Mucosa of descending colon (tissue), 3 donors: Measurements from ENCODE around the gene APOLD1. TPM values are rescaled to one million over a fixed set of nuclear protein-coding genes. Genes with fewer than 3 reads are reported as not detected.
A peak's percentile ranks its signal among the peaks of the same experiment; 100 is the strongest.

Experiments
- ATAC-seq: fragments of 200-7000 bp; cut with Tn5 transposase; one replicate; pipeline ENCODE4 v1.9.1; 2020; ENCODE audit warnings: mild to moderate bottlenecking, moderate library complexity
- DNase-seq, 3 donors: peaks; one replicate each; pipeline ENCODE4 v3.0.0-alpha.2; 2020
- H3K36me3 ChIP-seq: fragments of 200-600 bp; one replicate; pipeline ENCODE4 v1.8.0; 2021; ENCODE audit warnings: low read depth, mild to moderate bottlenecking
- H3K4me1 ChIP-seq: fragments of 200-600 bp; one replicate; pipeline ENCODE4 v1.8.0; 2021; ENCODE audit warnings: low read depth, mild to moderate bottlenecking
- H3K4me3 ChIP-seq: fragments of 200-600 bp; one replicate; pipeline ENCODE4 v1.8.0; 2021; ENCODE audit warnings: mild to moderate bottlenecking
- H3K9me3 ChIP-seq: fragments of 200-600 bp; one replicate; pipeline ENCODE4 v1.8.0; 2021; ENCODE audit warnings: mild to moderate bottlenecking
- intact Hi-C, 2 donors: fragments of 100-400 bp; cut with DNase I in 1 of 2; cut with micrococcal nuclease in 1 of 2; formaldehyde crosslinking; loops; one replicate each; pipeline versions ENCODE4 v1.11.0 to v1.11.1; 2022; cut with DNase I, micrococcal nuclease
- microRNA-seq: library from miRNA; unstranded; fragments of <30 nt; microRNA quantifications from one replicate; pipeline ENCODE4, GENCODE V29; 2019
- total RNA-seq, 3 donors: library from RNA; stranded (reverse); fragmentation: NEBNext Ultra II Directional in 2 of 3; extraction: Animal tissue kit (Norgen Biotek cat#: 25700) in 2 of 3; gene quantifications; one replicate each; pipeline versions ENCODE4 v1.2.1 to v1.2.4, GENCODE V29; 2021 to 2023
- TF ChIP-seq, protein P1 (sequence below): fragments of 200-600 bp; IDR thresholded peaks from one replicate; pipeline ENCODE4 v1.8.0; 2022; ENCODE audit warnings: antibody characterized with exemption, mild to moderate bottlenecking
- donor health status: DM: no; HTN: no; CAD: no; lungs with moderate emphysema.
- donor health status: DM: no; HTN: no; CAD: no.
- donor health status: DM: no; HTN: yes; CAD: no.

The APOLD1 gene
- total RNA-seq, 3 donors from 2014 or later, result 0.93 to 12.9 (median 5.0) TPM

GRCh38 chr12:12839873-12840579, 54.6 kb downstream of the APOLD1 start:
- TF ChIP-seq, protein P1, sequence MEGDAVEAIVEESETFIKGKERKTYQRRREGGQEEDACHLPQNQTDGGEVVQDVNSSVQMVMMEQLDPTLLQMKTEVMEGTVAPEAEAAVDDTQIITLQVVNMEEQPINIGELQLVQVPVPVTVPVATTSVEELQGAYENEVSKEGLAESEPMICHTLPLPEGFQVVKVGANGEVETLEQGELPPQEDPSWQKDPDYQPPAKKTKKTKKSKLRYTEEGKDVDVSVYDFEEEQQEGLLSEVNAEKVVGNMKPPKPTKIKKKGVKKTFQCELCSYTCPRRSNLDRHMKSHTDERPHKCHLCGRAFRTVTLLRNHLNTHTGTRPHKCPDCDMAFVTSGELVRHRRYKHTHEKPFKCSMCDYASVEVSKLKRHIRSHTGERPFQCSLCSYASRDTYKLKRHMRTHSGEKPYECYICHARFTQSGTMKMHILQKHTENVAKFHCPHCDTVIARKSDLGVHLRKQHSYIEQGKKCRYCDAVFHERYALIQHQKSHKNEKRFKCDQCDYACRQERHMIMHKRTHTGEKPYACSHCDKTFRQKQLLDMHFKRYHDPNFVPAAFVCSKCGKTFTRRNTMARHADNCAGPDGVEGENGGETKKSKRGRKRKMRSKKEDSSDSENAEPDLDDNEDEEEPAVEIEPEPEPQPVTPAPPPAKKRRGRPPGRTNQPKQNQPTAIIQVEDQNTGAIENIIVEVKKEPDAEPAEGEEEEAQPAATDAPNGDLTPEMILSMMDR, result no peak
- Histone ChIP-seq H3K9me3 (no peaks in the 10 kb centered on the region), H3K4me3 (no peak overlapping the region), H3K36me3 (no peaks in the 10 kb centered on the region), H3K4me1 (peaks cover 30% of the 10 kb centered on the region)
- peak; percentile 88 for ATAC-seq
- DNase-seq, result peak; percentile 85 to 90 (median 88)
- intact Hi-C loops, result loop anchor here in 1 of 2 donors (5.0 kb wide), 1 partner anchor 52 kb away; the partner anchor contains the start of gene GPRC5A

- Histone ChIP-seq H3K9me3 (no peaks in the 10 kb centered on the region), H3K4me3 (no peak overlapping the region), H3K36me3 (no peaks in the 10 kb centered on the region), H3K4me1 (peaks cover 34% of the 10 kb centered on the region)
- intact Hi-C loops, result no loop called here
- TF ChIP-seq, protein P1, result no peak
- ATAC-seq (no peak), DNase-seq (no peak)
Observed at GRCh38 chr12:12840580-12840899, 55.1 kb downstream of the APOLD1 start.

Small RNA genes within 50 kb of the gene (microRNA-seq; reads per million reads assigned to microRNA genes)
- not detected for gene MIR613

Other genes with a start within 250 kb of the APOLD1 start
- 10 to 100 TPM; 42.3 to 61.8 (median 42.9) TPM for gene DUSP16, start 222.8 kb upstream of the APOLD1 start, total RNA-seq
- 10 to 100 TPM; 23.3 to 35.9 (median 25.4) TPM for gene CREBL2, start 173.8 kb upstream of the APOLD1 start, total RNA-seq
- gene GPR19, start 89.5 kb upstream of the APOLD1 start, total RNA-seq, result under 1 TPM; 0.52 to 0.89 (median 0.82) TPM
- 10 to 100 TPM; 46.7 to 71.1 (median 53.0) TPM for gene CDKN1B, start 68.3 kb upstream of the APOLD1 start, total RNA-seq
- gene DDX47, start 27.7 kb downstream of the APOLD1 start, total RNA-seq, result 10 to 100 TPM; 35.0 to 45.4 (median 40.9) TPM
- gene GPRC5A, start 105.9 kb downstream of the APOLD1 start, total RNA-seq, result 100 to 1,000 TPM; 136 to 326 (median 320) TPM
- gene GPRC5D, start 166.5 kb downstream of the APOLD1 start, total RNA-seq, result not detected
- 10 to 100 TPM; 46.0 to 68.1 (median 62.1) TPM for gene HEBP1, start 214.6 kb downstream of the APOLD1 start, total RNA-seq